Uterus (tissue), 4 donors: ENCODE measurements around the gene FBN2. TPM values are rescaled to one million over a fixed set of nuclear protein-coding genes. Genes with fewer than 3 reads are reported as not detected.

Experiments
- DNase-seq, 2 donors: peaks; one replicate each; pipeline ENCODE4 v3.0.0-alpha.2; 2019 to 2020
- H3K27ac ChIP-seq, 2 donors: fragments of 200-600 bp; sonication (generic); 1 replicate in 1 of 2; 2 replicates in 1 of 2; pipeline ENCODE4 v1.5.1; 2016 to 2018
- H3K27me3 ChIP-seq, 2 donors: fragments of 200-600 bp; sonication (generic); one replicate each; pipeline ENCODE4 v1.5.1; 2018 to 2019; ENCODE audit warnings: control low read depth in 1 of 2
- H3K36me3 ChIP-seq, 2 donors: fragments of 200-600 bp; sonication (generic); one replicate each; pipeline ENCODE4 v1.5.1; 2019; ENCODE audit warnings: control low read depth in 1 of 2
- H3K4me1 ChIP-seq, 2 donors: fragments of 200-600 bp; sonication (generic); one replicate each; pipeline ENCODE4 v1.5.1; 2018 to 2019; ENCODE audit warnings: control low read depth in 1 of 2
- H3K4me3 ChIP-seq, 2 donors: fragments of 200-600 bp; sonication (generic); 1 replicate in 1 of 2; 2 replicates in 1 of 2; pipeline ENCODE4 v1.5.1; 2018 to 2019; ENCODE audit warnings: mild to moderate bottlenecking in 1 of 2
- H3K9me3 ChIP-seq, 2 donors: fragments of 200-600 bp; sonication (generic); one replicate each; pipeline ENCODE4 v1.5.1; 2019; ENCODE audit warnings: control low read depth in 1 of 2
- POLR2A ChIP-seq, 2 donors: fragments of 450-650 bp; IDR thresholded peaks; one replicate each; pipeline ENCODE4 v1.6.1; 2016; ENCODE audit warnings: antibody characterized with exemption in 2 of 2, mild to moderate bottlenecking in 1 of 2, moderate library complexity in 1 of 2
- intact Hi-C: fragments of 100-400 bp; cut with DNase I; formaldehyde crosslinking; loops from one replicate; pipeline ENCODE4 v1.15.1; 2023; ENCODE audit warnings: low total_unique reads
- total RNA-seq, 4 donors: library from RNA; depleted of rRNA in 3 of 4; stranded (reverse); fragments of >200 nt in 3 of 4; gene quantifications; one replicate each; pipeline versions ENCODE4 v1.1.0 to v1.2.4, GENCODE V29; 2014 to 2023
- TF ChIP-seq, protein P1 (sequence below), 4 experiments: fragments of 200-600 bp in 2 of 4; fragments of 450-650 bp in 2 of 4; sonication (generic) in 2 of 4; IDR thresholded peaks; one replicate each; pipeline ENCODE4 v1.5.1; 2016 to 2019; ENCODE audit warnings: antibody characterized with exemption in 4 of 4, mild to moderate bottlenecking in 2 of 4, moderate library complexity in 1 of 4
- donor health status: DM: yes; HTN: yes; CAD: no.

FBN2 gene
- total RNA-seq, 4 donors from 2014 or later: 1.0 to 389 (median 2.8) TPM

DNA sequence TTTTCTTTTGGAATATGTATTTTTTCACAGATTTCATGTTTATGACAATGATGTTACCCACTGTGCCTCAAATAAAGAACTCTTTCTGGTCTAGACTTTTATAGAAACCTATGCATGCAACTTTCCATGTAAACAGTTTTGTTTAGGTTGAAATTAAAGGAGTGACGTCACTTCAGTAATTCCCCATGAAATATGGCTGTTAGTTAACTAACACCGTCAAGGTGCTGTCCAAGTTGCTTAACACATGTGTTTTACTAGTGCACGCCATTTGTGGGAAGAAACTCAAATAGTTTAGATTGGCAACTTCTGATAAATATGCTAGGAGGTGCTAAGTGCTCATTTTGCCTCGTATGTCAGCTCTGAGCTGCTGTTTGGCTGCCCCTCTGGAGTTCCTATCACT is 102.2 kb downstream of the FBN2 start:
- H3K4me3 ChIP-seq: no peak overlapping the region
- H3K36me3 ChIP-seq: no peaks in the 10 kb centered on the region
- H3K27ac ChIP-seq: no peak overlapping the region

DNA sequence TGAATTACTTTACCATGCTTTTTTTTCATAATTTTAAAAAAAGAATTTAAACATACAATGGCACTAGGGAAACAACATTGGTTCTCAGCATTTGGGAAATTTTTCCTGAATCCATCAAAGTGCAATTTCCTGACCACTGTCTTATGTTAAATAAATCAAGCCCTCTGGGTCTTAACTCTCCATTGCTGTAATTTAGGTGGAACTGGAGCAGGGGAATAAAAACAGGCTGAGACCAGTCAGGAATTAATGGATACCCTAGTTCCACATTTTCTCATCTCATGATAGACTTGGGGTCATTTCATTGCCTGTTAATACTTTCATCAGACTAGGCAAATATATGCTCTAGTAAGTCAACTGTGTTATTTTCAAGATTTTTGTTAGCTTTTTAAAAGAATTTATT is 103.1 kb downstream of the FBN2 start:
- no peak for DNase-seq
- H3K4me1 ChIP-seq: no peaks in the 10 kb centered on the region
- no peak overlapping the region for H3K4me3 ChIP-seq
- H3K9me3 ChIP-seq: no peaks in the 10 kb centered on the region
- H3K27me3 ChIP-seq: no peaks in the 10 kb centered on the region
- TF ChIP-seq POLR2A (IDR thresholded peaks at IDR 0.05): no peak
- TF ChIP-seq, protein P1, sequence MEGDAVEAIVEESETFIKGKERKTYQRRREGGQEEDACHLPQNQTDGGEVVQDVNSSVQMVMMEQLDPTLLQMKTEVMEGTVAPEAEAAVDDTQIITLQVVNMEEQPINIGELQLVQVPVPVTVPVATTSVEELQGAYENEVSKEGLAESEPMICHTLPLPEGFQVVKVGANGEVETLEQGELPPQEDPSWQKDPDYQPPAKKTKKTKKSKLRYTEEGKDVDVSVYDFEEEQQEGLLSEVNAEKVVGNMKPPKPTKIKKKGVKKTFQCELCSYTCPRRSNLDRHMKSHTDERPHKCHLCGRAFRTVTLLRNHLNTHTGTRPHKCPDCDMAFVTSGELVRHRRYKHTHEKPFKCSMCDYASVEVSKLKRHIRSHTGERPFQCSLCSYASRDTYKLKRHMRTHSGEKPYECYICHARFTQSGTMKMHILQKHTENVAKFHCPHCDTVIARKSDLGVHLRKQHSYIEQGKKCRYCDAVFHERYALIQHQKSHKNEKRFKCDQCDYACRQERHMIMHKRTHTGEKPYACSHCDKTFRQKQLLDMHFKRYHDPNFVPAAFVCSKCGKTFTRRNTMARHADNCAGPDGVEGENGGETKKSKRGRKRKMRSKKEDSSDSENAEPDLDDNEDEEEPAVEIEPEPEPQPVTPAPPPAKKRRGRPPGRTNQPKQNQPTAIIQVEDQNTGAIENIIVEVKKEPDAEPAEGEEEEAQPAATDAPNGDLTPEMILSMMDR (IDR thresholded peaks at IDR 0.05): no peak
- no peak overlapping the region for H3K27ac ChIP-seq
- intact Hi-C loops: no loop called here
- no peaks in the 10 kb centered on the region for H3K36me3 ChIP-seq

More for the DNA sequence above, 102.2 kb downstream of the FBN2 start:
- H3K27me3 ChIP-seq: no peaks in the 10 kb centered on the region
- H3K9me3 ChIP-seq: no peaks in the 10 kb centered on the region
- no peak for DNase-seq
- no peaks in the 10 kb centered on the region for H3K4me1 ChIP-seq
- intact Hi-C loops: no loop called here
- TF ChIP-seq, protein P1 (IDR thresholded peaks at IDR 0.05): no peak
- TF ChIP-seq POLR2A (IDR thresholded peaks at IDR 0.05): no peak

DNA sequence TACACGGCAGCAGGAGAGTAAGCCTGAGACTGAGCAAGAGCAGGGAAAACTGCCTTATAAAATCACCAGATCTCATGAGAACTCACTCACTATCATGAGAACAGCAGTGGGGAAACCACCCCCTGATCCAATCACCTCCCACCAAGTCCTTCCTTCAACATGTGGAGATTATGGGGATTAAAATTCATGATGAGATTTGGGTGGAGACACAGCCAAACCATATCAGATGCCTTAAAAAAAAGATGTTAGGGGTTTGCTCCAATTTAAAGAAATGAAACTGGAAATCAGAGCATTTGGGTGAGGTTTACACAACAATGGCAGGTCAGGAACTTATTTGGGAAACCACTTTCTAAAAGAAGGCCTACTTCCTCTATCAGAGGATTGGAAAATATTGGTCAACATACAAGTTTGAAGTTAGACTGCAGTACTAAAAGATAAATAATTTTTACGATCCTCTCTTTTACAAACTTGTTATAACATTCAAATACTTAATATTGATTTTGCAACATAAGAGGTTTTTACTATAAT is 105.1 kb downstream of the FBN2 start:
- no peak overlapping the region for H3K4me3 ChIP-seq
- no peaks in the 10 kb centered on the region for H3K36me3 ChIP-seq
- no peaks in the 10 kb centered on the region for H3K4me1 ChIP-seq
- H3K27ac ChIP-seq: no peak overlapping the region
- intact Hi-C loops: no loop called here
- H3K9me3 ChIP-seq: no peaks in the 10 kb centered on the region
- TF ChIP-seq POLR2A (IDR thresholded peaks at IDR 0.05): no peak
- TF ChIP-seq, protein P1 (IDR thresholded peaks at IDR 0.05): no peak
- no peak for DNase-seq
- no peaks in the 10 kb centered on the region for H3K27me3 ChIP-seq

DNA sequence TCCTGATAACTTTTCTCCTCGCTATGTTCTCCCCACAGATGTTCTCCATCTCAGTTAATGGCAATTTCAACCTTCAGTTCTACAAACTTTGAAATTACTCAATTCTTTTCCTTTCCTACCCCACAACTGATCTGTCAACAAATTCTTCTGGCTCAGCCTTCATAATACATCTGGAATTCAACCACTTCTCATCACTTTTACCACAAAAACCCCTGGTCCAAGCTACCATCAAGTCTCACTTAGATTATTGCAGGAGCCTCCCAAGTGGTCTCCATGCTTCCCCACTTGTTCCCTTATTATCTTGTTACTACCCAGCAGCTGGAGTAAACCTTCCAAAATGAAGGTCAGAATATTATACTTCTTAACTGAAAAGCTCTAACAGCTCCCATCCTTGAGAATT is 110.1 kb downstream of the FBN2 start:
- H3K4me1 ChIP-seq: no peaks in the 10 kb centered on the region
- H3K27ac ChIP-seq: no peak overlapping the region
- H3K27me3 ChIP-seq: no peaks in the 10 kb centered on the region
- no peaks in the 10 kb centered on the region for H3K36me3 ChIP-seq
- TF ChIP-seq, protein P1 (IDR thresholded peaks at IDR 0.05): no peak
- no peak for TF ChIP-seq POLR2A (IDR thresholded peaks at IDR 0.05)
- no peaks in the 10 kb centered on the region for H3K9me3 ChIP-seq
- intact Hi-C loops: no loop called here
- H3K4me3 ChIP-seq: no peak overlapping the region
- no peak for DNase-seq

DNA sequence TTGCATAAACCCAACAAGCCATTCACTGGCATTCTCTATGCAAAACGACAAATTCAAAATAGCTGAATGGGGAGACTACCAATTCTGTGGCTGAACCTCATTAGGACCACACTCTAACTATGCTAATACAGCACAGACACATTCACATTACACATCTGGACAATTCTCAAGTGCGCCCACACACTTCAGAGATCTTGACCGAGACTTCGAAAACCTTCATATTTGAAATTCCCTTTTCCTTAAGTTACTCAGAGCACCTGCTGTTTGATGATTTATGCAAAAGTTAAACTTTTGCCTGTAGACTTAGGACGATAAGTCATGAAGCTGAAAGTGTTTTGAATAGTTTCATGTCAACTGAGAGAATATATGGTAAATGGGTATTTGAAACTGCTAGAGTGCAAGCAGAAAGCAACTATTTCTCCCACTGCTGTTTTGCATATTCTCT is 111.9 kb downstream of the FBN2 start:
- no peaks in the 10 kb centered on the region for H3K27me3 ChIP-seq
- intact Hi-C loops: no loop called here
- H3K27ac ChIP-seq: no peak overlapping the region
- H3K4me3 ChIP-seq: no peak overlapping the region
- H3K36me3 ChIP-seq: no peaks in the 10 kb centered on the region
- TF ChIP-seq POLR2A (IDR thresholded peaks at IDR 0.05): no peak
- TF ChIP-seq, protein P1 (IDR thresholded peaks at IDR 0.05): no peak
- DNase-seq: no peak
- H3K9me3 ChIP-seq: no peaks in the 10 kb centered on the region
- H3K4me1 ChIP-seq: no peaks in the 10 kb centered on the region
